HG02798 (cell line): ENCODE data around the gene LRRC70.

ENCODE experiments used
- ATAC-seq: cut with Tn5 transposase; IDR thresholded peaks from one replicate; pipeline ENCODE4 v1.9.1; 2021; ENCODE audit warnings: mild to moderate bottlenecking; ENCODE audit not compliant: unreplicated experiment, poor library complexity

The LRRC70 gene

GRCh38 chr5:62574599-62574998 is 4.0 kb upstream of the LRRC70 start:
- ATAC-seq: no peak

DNA sequence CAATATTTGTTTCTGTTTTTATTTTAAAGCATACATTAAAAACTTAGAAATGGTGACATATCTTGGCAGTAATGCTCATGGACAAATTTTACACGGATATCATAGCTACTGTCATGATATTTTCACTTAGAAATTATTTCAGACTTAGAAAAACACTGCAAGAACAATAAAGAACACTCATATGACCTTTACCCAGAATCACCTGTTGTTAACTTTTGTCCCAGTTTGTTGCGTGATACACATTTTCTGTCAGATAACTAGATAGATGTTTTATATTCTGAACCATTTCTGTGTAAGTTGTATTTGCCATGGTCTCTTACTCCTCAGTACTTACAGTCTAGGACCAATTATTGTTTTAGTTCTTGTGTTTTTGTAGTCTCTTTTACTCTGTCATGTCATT is 3.6 kb upstream of the LRRC70 start:
- ATAC-seq: no peak

DNA sequence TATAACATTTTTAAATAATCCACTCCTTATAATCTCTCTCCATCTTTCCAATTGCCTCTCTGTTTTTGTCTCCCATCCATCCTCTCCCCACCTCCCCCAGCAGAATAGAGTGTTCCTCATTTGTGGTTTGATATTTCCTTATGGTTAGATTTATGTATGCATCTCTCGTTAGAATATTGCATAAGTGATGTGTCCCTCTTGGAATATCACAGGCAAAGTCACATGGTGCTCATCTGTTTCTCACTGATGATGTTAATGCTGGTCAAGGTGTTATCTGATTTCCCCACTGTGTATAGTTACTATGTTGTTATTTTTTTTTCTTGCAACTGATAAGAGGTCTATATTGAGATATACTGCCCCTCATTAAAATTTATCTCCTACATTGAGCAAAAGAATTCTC is 3.1 kb upstream of the LRRC70 start:
- ATAC-seq: no peak

DNA sequence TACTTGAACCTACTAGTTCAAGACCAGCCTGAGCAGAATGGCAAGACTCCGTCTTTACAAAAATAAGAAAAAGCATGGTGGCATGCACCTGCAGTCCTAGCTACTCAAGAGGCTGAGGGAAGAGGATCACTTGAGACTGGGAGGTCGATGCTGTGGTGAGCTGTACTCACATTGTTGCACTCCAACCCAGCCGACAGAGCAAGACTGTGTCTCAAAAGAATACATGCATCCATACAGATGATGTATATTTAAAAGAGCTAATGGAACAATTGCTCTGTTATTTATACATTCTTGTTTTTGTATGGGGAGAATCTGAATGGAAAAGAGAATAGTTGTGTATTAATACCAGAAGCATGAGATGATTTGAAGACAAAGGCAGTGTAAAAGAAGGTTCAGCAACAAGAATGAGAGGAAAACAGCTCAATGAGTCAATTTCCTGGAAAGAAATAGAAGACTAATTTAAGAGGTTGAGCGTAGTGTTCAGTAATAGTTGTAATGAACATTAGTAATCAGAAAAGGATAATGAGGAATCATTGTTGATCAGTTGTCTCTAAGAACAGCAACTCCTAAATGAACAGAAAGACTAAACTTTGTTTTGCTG is 1.9 kb upstream of the LRRC70 start:
- ATAC-seq: no peak

- no peak for ATAC-seq
These were observed 1.1 kb upstream of the LRRC70 start for GRCh38 chr5:62577488-62577887.

GRCh38 chr5:62579761-62580160 is 1.1 kb downstream of the LRRC70 start:
- no peak for ATAC-seq

DNA sequence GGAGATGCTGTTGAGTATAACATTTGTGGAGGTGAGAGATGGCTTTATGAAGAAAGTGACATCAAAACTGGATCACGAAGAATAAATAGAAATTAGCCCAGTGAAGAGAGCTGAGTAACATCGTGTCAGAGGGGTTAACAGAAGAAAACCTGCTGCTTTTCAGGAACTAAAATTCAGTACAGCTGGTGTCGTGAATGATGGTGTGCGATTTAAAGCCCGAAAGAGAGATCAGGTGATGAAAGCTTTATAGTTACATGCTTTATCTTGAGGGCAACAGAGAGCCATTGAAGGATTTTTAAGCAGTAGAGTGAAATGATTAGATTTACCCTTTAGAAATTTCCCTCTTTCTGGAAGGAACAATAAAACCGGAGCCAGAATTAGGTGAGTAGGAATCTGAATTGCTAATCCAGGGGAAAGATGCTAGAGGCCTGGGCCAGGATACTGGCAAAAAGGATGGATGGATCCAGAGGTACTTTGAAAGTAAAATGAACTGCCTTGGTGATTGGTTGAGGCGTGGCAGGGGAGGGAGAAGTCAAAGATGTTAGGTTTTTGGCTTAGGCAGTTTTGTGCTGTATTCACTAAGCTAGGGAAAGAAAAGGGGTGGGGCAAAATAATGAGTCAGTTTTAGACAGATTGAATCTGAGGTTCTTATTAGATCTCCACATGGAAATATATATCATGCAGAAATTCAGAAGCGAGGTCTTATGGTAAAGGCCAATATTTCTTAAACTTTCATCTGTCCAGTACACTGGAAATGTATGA is 3.4 kb downstream of the LRRC70 start:
- ATAC-seq: no peak

DNA sequence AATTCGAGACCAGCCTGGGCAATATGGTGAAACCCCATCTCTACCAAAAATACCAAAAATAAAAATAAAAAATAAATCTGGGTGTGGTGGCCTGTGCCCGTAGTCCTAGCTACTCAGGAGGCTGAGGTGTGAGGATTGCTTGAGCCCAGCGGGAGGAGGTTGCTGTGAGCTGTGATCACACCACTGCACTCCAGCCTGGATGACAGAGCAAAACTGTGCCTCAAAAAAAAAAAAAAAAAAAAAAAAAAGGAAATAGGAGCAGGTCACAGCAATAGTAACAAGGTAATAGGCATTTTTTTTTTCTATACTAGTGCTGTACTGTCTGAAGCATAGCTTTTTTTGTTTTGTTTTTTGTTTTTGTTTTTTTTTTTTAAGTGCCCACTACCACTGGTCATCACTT is 5.8 kb downstream of the LRRC70 start:
- no peak for ATAC-seq

GRCh38 chr5:62585306-62585705 is 6.7 kb downstream of the LRRC70 start:
- ATAC-seq: no peak

DNA sequence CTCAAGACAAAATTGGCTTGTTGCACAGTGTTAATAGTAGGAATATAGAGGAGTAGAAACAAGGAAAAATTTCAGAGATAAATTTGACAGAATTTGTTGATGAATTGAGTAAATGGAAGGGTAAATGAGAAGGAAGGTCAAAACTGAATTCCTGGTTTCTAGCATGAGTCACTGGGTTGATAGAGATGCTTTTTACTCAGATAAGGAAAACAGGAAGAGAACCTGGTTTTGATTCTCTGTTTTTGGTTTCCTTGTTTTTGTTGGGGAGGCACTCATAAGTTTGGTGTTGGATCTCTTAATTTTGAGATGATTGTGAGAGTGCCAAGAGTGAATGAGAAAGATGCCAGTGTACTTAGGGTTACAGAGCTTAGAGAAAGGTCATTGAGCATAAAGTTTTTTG is 7.1 kb downstream of the LRRC70 start:
- ATAC-seq: no peak

- ATAC-seq: no peak
These were observed 9.1 kb downstream of the LRRC70 start for GRCh38 chr5:62587737-62588136.

DNA sequence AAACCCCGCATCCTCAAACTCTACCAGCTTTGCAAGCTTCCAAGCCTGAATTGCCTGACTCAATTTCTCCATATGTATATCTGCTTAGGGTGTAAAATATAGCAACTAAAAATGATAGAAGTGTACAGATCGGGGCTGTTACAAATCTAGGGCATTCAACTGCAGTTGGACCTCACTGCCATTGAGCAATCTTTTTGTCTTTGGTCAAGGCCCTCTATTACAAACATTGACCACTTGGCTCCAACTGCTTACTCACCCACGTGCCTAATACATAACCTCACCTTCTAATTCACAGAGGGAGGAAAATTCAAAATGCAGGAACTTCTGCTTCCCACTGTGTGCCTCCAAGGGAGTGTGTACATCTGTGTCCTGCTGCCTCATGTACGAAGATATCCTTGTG is 10.0 kb downstream of the LRRC70 start:
- ATAC-seq: no peak

DNA sequence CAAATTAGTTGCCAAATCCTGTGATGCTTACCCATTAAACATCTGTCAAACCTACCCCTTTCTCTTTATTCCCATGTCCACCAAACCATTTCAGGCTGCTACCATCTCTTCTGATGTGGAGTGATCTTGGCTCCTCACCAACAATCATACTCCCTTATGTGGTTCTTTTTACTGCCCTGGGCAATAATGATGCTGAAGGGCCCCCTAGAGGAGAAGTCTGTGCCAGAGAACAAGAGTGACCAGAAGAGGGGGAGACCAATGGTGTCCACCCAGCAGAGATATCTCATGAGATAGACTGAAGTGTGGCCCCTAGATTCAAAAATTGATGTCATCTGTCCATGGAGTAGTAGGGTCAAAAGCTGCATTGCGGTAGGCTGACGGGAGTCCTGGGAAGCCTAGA is 10.9 kb downstream of the LRRC70 start:
- ATAC-seq: no peak

DNA sequence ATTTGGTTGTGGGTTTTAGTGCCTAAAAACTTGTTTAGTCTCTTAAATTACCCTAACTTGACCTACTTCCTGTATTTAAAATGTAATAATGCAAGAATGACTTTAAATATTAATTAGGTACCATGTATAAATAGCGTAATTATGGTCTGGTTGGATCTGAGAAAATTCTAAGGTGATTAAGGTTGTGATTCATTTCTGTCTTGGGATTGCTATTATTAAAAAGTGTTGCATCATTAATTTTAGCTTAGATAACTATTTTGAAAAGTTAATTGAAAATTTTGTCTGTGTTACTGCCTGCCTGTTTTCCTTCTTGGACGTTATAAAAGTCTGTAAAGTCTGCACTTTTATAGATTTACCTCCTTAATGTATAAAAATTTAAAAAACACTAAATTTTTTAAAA is 11.8 kb downstream of the LRRC70 start:
- no peak for ATAC-seq

DNA sequence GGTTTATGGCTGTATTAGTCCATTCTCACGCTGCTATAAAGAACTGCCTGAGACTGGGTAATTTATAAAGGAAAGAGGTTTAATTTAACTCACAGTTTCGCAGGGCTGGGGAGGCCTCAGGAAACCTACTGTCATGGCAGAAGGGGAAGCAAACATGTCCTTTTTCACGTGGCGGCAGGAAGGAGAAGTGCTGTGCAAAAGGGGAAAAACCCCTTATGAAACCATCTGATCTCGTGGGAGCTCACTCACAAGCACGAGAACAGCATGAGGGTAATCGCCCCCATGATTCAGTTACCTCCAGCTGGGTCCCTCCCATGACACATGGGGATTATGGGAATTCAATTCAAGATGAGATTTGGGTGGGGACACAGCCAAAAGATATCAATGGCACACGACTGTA is 13.9 kb downstream of the LRRC70 start:
- no peak for ATAC-seq

DNA sequence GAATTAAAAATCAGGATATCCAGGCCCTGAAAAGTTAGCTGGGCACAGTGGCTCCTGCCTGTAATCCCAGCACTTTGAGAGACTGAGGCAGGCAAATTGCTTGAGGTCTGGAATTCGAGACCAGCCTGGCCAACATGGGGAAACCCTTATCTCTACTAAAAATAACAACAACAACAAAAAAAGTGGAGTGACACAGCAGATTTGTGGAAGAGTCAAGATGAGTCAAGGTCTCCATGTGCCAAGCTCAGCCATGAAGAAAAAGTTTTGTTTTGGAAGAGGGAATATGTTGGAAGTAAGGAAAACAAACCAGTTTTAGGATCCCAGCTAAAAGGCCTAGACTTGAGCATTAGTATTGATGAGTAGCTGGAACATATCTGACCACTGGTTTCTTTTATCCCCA is 14.7 kb downstream of the LRRC70 start:
- ATAC-seq: no peak

DNA sequence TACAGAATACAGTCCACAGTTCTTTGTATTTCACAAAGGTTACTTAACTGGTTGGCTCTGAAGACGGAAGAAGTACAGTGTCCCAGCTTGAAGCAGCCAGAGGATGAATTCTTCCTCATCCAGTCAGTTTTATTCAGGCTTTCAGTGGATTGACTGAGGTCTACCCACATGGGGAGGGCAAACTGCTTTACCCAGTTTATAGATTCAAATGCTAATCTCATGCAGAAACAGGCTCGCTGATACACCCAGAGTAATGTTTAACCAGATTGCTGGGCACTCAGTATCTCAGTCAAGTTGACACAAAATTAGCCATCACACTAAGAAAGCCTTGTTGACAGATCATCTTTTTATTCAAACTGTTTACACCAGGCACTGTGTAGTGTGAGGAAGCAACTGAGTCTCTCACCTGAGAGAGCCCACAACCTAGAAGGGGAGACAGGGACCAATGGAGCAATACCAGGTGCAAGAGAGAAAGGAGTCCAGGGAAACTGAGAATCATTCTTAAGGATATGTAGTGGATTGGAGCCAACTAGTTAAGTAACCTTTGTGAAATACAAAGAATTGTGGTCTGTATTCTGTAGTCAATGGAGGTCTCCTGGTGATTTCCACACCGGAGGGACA is 15.9 kb downstream of the LRRC70 start:
- ATAC-seq: no peak

GRCh38 chr5:62596096-62596495 is 17.5 kb downstream of the LRRC70 start:
- ATAC-seq: no peak

GRCh38 chr5:62596691-62597090 is 18.1 kb downstream of the LRRC70 start:
- no peak for ATAC-seq

DNA sequence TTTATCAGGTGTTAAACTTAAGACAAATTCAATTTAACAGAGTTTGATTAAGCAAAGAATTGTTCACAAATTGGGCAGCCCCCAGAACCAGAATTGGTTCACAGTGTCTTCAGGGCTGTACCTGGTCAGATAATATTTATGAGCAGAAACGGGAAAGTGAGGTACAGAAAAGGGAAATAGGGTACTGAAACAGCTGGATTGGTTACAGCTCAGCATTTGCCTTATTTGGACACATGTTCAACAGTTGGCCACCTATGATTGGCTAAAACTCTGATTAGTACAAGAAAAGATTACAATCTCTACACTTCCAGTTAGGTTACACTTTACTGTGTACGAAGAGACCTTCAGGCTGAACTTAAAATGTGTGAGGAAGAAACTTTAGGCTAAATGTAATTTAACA is 18.7 kb downstream of the LRRC70 start:
- ATAC-seq: no peak

GRCh38 chr5:62600560-62601252 is 22.1 kb downstream of the LRRC70 start:
- no peak for ATAC-seq
